ENCODE results near the gene CLEC2L.
A peak's percentile ranks its signal among the peaks of the same experiment; 100 is the strongest.

Gene CLEC2L

DNA sequence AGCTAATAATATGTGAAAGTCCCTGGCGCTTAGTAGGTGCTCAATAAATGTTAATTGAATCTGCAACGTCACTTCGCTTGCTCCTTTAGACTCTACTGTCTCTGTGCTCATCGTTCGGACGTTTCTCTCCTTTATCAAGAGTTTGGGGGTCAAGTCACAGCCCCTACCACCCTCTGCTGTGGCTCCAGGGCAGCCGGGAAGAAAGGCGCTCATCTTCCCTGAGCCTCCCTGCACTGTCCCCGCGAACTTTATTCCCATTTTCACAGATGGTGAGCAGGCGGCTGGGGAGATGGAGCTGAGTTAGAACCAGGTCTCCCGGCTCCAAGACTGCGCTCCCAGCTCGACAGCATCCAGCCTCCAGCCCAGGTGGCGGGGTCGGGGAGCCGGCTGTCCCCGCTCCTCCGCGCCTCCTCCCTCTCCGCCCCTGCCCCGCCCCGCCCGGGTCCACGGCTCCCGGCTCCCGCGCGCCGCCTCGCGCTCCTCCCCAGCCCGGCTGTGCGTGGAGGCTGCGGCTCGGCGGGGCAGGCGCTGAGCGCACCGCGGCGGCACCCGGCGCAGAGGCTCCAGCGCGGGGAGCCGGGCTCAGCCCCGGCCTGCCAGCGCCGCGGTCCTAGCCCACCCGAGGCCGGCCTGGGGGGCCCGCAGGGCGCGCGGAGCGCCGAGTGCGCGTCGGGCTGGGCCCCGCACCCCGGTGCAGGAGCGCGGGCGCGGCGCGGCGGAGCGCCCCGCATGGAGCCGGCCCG, at the start of gene CLEC2L:
TSS of gene CLEC2L (plus strand) at position 487 of the 743 bp plus-strand sequence. CDS start at position 730, 243 bp downstream.
- peak within 1 kb of the TSS; percentile 20 for H3K4me3 ChIP-seq (ENCODE audit: low read depth, low read length)
- DNase-seq (ENCODE audit: low read depth), result no peak
- in situ Hi-C loops (cut with HindIII; ENCODE audit: low sequenced_read_pairs), result no loop called here
- TF ChIP-seq, protein P1, sequence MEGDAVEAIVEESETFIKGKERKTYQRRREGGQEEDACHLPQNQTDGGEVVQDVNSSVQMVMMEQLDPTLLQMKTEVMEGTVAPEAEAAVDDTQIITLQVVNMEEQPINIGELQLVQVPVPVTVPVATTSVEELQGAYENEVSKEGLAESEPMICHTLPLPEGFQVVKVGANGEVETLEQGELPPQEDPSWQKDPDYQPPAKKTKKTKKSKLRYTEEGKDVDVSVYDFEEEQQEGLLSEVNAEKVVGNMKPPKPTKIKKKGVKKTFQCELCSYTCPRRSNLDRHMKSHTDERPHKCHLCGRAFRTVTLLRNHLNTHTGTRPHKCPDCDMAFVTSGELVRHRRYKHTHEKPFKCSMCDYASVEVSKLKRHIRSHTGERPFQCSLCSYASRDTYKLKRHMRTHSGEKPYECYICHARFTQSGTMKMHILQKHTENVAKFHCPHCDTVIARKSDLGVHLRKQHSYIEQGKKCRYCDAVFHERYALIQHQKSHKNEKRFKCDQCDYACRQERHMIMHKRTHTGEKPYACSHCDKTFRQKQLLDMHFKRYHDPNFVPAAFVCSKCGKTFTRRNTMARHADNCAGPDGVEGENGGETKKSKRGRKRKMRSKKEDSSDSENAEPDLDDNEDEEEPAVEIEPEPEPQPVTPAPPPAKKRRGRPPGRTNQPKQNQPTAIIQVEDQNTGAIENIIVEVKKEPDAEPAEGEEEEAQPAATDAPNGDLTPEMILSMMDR (IDR thresholded peaks at IDR 0.05; ENCODE audit: low read depth, low read length, missing control alignments), result no peak

GRCh38 chr7:139476139-139476538, 47.3 kb upstream of the CLEC2L start:
- no peak for DNase-seq (ENCODE audit: low read depth)
- in situ Hi-C loops (cut with HindIII; ENCODE audit: low sequenced_read_pairs), result no loop called here
- H3K4me3 ChIP-seq (ENCODE audit: low read depth, low read length), result no peak overlapping the region
- TF ChIP-seq, protein P1 (IDR thresholded peaks at IDR 0.05; ENCODE audit: low read depth, low read length, missing control alignments), result no peak

DNA sequence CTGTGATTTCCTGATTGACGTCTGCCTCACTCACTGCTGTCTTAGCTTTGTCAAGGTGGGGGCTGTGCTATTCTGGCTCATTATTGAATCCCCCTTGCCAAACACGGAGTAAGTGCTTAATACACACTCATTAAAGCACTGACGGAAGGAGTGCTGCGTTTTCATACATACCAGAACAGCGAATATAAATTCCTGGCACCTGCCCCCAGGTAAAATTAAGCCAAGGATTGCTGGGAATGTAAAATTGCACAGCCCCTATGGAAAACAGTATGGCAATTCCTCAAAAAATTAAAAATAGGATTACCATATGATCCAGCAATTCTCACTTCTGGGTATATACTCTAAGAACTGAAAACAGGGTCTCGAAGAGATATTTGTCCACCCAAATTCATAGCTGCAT, 46.6 kb upstream of the CLEC2L start:
- in situ Hi-C loops (cut with HindIII; ENCODE audit: low sequenced_read_pairs), result no loop called here
- DNase-seq (ENCODE audit: low read depth), result no peak
- TF ChIP-seq, protein P1 (IDR thresholded peaks at IDR 0.05; ENCODE audit: low read depth, low read length, missing control alignments), result no peak
- H3K4me3 ChIP-seq (ENCODE audit: low read depth, low read length), result no peak overlapping the region

- in situ Hi-C loops (cut with HindIII; ENCODE audit: low sequenced_read_pairs), result no loop called here
- H3K4me3 ChIP-seq (ENCODE audit: low read depth, low read length), result no peak overlapping the region
- DNase-seq (ENCODE audit: low read depth), result no peak
- TF ChIP-seq, protein P1 (IDR thresholded peaks at IDR 0.05; ENCODE audit: low read depth, low read length, missing control alignments), result no peak
These were observed 43.9 kb upstream of the CLEC2L start for GRCh38 chr7:139479620-139480019.

DNA sequence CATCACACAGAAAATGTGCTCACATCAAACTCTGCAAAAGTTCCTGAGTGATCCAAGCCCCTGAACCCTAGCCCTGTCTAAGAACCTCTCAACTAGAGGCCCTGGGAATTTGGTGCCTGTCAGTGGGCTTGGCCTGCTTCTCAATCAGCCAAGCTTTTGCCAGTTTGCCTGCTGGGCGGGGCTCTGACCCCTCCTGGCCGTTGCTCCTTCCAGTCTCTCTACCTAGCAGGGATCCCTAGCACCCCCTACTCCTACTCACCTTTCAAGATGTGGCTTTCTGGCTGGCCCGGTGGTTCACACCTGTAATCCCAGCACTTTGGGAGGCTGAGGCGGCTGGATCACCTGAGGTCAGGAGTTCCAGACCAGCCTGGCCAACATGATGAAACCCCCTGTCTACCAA, 42.1 kb upstream of the CLEC2L start:
- TF ChIP-seq, protein P1 (IDR thresholded peaks at IDR 0.05; ENCODE audit: low read depth, low read length, missing control alignments), result no peak
- DNase-seq (ENCODE audit: low read depth), result no peak
- in situ Hi-C loops (cut with HindIII; ENCODE audit: low sequenced_read_pairs), result no loop called here
- H3K4me3 ChIP-seq (ENCODE audit: low read depth, low read length), result no peak overlapping the region

GRCh38 chr7:139482122-139482521, 41.4 kb upstream of the CLEC2L start:
- in situ Hi-C loops (cut with HindIII; ENCODE audit: low sequenced_read_pairs), result no loop called here
- no peak for DNase-seq (ENCODE audit: low read depth)
- H3K4me3 ChIP-seq (ENCODE audit: low read depth, low read length), result no peak overlapping the region
- TF ChIP-seq, protein P1 (IDR thresholded peaks at IDR 0.05; ENCODE audit: low read depth, low read length, missing control alignments), result no peak

Measured in astrocyte of the cerebellum (primary cell).